ENCODE measurements around the gene CBX4.

GRCh38 chr17:79786930-79787643 is 52.2 kb downstream of the CBX4 start:
- TF ChIP-seq CTCF (IDR thresholded peaks at IDR 0.05), result no peak
- TF ChIP-seq EP300 (IDR thresholded peaks at IDR 0.05), result no peak

Data from gastroesophageal sphincter (tissue), 3 donors.